Left ventricle myocardium superior (tissue), 1 donor: Measurements from ENCODE around the gene TBX21. TPM values are rescaled to one million over a fixed set of nuclear protein-coding genes. Genes with fewer than 3 reads are reported as not detected.

Source experiments
- ATAC-seq: fragments of 200-7000 bp; cut with Tn5 transposase; one replicate; pipeline ENCODE4 v1.9.1; 2020; ENCODE audit warnings: mild to moderate bottlenecking, moderate library complexity
- DNase-seq: peaks from one replicate; pipeline ENCODE4 v3.0.0-alpha.2; 2020
- intact Hi-C: fragments of 100-400 bp; cut with micrococcal nuclease; formaldehyde crosslinking; loops from one replicate; pipeline ENCODE4 v1.11.0; 2022
- total RNA-seq: library from RNA; stranded (reverse); fragmentation: NEBNext Ultra II Directional; extraction: Animal tissue kit (Norgen Biotek cat#: 25700); gene quantifications from one replicate; pipeline ENCODE4 v1.2.1, GENCODE V29; 2021
- donor health status: DM: no; HTN: yes; CAD: no; lungs with severe emphysema.

Gene TBX21
- total RNA-seq, 1 donor from 2014 or later = 0.40 TPM

DNA sequence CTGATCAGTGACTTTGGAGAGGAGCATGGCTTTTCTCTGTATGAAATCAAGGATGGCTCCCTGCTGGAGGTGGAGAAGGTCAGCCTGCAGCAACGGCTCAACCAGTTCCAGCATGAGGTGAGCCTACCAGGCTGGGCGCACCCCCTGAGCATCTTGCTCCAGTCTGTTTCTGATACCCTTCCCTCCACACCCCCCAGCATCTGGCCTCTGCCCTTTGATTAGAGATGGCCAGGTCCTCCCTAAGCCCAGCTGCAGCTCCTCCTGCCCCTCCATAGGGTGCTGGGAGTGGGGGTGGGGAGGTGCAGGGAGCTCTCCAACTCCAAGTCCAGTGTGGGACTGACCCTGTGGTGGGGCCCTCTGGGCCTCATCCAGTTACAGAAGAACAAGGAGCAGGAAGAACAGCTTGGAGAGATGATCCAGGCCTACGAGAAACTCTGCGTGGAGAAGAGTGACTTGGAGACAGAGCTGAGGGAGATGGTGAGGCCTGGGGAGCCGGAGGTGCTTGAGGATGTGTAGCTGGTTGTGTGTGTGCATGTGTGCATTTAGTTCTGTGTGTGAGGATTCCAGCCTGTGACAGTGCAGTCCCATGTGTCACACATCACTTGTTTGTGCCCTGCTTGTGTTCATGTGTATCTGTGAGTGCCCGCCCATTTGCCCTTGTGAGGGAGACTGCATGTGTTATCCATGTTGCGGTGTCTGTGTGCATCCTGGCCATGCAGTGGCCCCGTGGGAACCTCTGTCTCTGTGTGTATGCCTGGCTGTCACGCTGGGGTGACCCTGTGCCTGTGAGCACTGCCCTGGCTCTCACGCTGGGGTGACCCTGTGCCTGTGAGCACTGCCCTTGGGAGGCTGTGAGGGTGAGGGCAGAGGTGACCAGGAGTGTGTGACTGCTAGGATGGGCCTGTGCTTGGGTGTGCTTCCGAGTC, 36.1 kb upstream of the TBX21 start:
- peak; percentile 20 for DNase-seq
- no peak for ATAC-seq
- intact Hi-C loops = no loop called here

- intact Hi-C loops = no loop called here
Measured at GRCh38 chr17:47697906-47698711, 34.9 kb upstream of the TBX21 start.

DNA sequence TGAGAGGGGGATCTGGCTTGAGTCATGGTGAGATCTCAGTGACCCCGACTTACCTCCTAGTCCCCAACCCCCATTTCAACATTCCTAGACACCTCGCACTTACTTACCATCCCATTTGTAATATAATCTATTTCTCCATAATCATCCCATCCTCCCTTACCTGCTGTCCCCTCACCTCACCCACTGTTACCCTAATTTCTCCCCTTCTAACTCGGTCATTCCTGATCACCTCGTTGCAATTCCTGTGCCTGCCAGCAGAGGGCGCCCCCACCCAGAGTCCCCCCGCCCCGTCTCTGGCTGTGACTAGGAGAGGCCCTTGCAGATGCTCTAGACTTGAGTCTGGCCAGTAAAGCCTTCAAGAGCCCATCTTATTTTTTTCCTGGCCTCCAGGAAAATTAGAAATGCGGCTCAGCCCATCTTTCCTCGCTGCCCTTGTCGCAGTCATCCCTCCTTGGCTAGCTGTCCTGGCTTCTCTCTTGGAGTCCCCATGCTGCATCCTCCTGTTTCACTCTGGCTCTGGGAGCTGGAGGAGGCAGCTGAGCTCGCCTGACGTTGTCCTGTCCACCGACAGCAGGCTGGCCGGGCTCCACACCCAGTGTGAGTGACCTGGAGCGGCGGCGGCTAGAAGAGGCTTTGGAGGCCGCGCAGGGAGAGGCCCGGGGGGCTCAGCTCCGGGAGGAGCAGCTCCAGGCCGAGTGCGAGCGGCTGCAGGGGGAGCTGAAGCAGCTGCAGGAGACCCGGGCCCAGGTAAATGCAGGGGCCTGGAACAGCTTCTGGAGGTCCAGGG, 34.1 kb upstream of the TBX21 start:
- ATAC-seq = no peak
- peak; percentile 71 for DNase-seq
- intact Hi-C loops = no loop called here

More at GRCh38 chr17:47697906-47698711, 34.9 kb upstream of the TBX21 start:
- DNase-seq = peak; percentile 14
- no peak for ATAC-seq

- ATAC-seq (no peak), DNase-seq (no peak)
- intact Hi-C loops = no loop called here
Measured at GRCh38 chr17:47699536-47699840, 33.5 kb upstream of the TBX21 start.

DNA sequence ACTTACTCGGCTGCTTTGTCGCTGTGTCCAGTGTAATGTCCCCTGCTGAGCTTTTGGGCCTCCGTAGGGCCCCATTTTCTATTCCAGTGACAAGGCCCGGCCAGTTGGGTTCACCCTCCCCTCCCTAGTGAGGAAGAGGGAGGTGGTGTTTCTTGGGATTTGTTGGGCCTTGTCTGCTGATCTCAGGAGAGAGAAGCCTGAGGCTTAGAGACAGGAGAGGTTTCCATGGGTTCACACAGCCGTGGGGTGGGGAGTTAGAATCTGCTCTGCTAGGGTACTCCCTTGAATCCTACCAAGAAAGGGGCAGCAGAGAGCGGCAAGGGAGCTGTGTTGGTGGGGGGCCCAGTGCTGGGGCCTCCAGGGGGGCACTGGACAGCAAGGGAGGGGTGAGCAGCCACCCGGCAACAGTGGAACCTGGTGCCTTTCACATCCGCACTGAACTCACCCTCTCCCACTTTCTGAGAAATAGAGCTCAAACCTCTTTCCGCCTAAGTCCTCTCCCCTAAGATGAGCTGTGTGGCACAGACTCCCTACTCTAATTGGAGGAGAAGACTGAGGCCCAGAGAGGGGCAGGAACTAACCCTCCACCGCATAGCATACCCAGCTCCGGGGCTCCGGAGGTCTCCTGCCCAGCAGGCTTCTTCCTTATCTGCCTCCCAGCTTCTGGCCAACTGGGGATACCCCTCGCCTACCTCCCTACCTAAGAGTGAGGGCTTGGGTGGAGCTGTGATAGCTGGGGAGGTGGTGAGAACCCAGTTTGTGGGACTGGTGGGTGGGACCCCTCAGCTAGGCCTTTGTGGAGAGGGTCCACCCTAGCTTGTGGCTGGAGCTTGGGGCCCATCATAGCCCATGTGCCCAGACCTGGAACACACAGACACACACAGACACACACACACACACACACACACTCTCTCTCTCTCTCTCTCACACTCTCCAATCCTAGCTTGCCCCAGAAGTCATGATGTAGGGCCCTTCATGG, 32.3 kb upstream of the TBX21 start:
- ATAC-seq = no peak
- no peak for DNase-seq

GRCh38 chr17:47701608-47702007, 31.4 kb upstream of the TBX21 start:
- no peak for ATAC-seq
- intact Hi-C loops = no loop called here
- DNase-seq = no peak

More for the DNA sequence above, 32.3 kb upstream of the TBX21 start:
- intact Hi-C loops = no loop called here

DNA sequence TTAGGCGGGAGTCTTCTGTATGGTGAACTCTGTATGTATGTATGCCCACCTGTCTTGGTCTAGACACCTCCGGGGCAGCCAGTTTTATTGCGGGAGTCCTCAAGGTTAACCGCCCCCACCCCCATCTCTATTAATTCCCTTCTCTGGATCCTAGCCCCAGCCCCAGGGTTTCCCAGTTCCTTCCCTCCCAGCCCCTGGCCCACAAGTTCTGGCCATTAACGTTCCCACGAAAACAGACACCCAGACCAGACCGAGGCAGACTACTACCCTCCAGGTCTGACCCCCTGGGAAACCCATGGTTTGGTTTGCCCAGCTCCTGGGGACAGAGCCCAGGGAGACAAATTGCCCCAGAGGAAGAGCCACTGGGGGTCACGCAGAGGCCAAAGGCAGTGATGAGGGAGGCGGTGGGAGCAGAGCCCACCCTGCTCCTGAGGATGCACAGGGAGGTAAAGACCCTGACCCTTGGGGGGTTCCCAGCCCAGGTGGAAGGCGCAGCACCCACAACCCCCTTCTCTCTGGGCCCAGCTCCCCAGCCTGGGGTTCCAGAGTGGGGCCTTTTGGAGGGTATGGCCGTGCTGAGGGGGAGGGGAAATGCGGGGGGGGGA, 30.5 kb upstream of the TBX21 start:
- ATAC-seq = no peak
- intact Hi-C loops = no loop called here
- peak; percentile 17 for DNase-seq

DNA sequence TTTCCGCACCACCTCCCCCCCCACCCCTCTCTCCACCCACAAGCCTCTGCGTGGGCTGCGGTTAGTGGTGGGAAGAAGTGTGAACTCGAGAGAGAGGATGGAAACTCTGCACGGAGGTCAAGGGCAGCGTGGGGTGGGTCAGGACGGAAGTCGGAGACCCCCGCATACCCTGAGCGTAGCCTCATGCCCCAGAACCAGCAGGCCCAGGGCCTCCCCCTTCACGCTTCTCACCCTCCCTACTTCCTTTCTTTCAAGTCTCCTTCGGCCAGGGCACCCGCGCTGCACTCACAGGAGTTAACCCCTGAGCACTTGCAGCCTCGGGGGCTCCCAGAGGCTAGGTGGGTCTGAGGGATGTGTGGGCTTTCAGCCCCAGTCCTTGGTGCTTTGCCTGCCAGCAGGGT, 29.8 kb upstream of the TBX21 start:
- intact Hi-C loops = no loop called here
- DNase-seq = peak; percentile 26
- no peak for ATAC-seq

DNA sequence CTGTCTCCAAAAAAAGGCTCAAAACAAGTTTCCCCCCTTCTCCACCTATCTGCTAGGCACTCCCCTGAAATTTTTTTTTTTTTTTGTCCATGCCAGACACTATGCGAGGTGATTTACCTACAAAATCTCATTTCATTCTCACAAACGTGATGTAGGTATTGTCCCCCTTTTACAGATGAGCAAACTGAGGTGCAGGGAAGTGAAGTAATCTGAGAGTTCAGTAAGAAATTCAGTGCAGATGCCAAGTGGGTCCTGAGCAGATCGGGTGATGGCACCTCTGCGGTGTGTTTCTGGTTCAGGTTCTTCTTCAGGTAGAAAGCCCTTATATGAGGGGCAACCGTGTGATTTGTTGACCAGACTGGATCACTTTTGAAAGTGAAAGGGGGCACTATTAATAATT, 29.4 kb upstream of the TBX21 start:
- DNase-seq (no peak), ATAC-seq (no peak)
- intact Hi-C loops = no loop called here

- intact Hi-C loops = no loop called here
- DNase-seq (no peak), ATAC-seq (no peak)
Measured at GRCh38 chr17:47704116-47704515, 28.9 kb upstream of the TBX21 start.

- intact Hi-C loops = no loop called here
- DNase-seq (no peak), ATAC-seq (no peak)
Measured at GRCh38 chr17:47704736-47705135, 28.3 kb upstream of the TBX21 start.

- DNase-seq (no peak), ATAC-seq (no peak)
- intact Hi-C loops = no loop called here
Measured at GRCh38 chr17:47705536-47706530, 27.2 kb upstream of the TBX21 start.

GRCh38 chr17:47707056-47707804, 25.8 kb upstream of the TBX21 start:
- DNase-seq (no peak), ATAC-seq (peak; percentile 5)
- intact Hi-C loops = no loop called here

- intact Hi-C loops = no loop called here
- DNase-seq (no peak), ATAC-seq (no peak)
Measured at GRCh38 chr17:47707884-47708283, 25.2 kb upstream of the TBX21 start.

DNA sequence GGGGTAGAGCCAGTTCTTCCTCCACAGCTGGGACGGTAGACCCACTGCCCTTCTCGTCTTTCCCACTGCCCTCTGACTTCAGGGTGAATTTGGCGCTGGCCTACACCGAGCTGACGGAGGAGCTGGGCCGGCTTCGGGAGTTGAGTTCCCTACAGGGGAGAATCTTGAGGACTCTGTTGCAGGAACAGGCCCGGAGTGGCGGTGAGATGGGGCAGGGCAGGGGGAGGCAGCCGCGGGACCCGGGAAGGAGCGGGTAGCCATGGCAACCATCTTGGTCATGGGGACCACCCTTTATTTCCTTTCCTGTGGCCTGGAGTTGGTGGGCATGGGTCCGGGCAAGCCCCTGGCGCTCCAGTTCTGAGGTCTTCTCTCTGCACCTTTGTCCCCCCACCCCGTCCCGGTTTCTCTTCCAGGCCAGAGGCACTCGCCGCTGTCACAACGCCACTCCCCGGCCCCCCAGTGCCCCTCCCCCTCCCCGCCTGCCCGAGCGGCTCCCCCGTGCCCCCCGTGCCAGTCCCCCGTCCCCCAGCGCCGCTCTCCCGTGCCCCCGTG, 24.6 kb upstream of the TBX21 start:
- DNase-seq = no peak
- ATAC-seq = no peak
- intact Hi-C loops = no loop called here
